Measurements from ENCODE around the gene BCL7C. TPM values are rescaled to one million over a fixed set of nuclear protein-coding genes. Genes with fewer than 3 reads are reported as not detected.

The BCL7C gene
- total and polyA plus RNA-seq, 2 of the 13 experiments (the other 11 are each of a cell fraction or from before 2014, with no cell fraction given) = 17.7 to 33.8 TPM

- TF ChIP-seq ZNF639 (CRISPR knock-in tag; conservative IDR thresholded peaks at IDR 0.05) (0 out of 2 replicates have a peak, but pooled peaks have one; percentile 46), ZNF790 (CRISPR knock-in tag; IDR thresholded peaks at IDR 0.05; ENCODE audit: borderline replicate concordance) (no peak), ZNF546 (CRISPR knock-in tag; conservative IDR thresholded peaks at IDR 0.05) (0 out of 2 replicates have a peak, but pooled peaks have one; percentile 31), ZFP36L1 (CRISPR knock-in tag; IDR thresholded peaks at IDR 0.05) (peak; percentile 55; the same call in 1 of the 2 replicates), TFDP1 (CRISPR knock-in tag; IDR thresholded peaks at IDR 0.05; ENCODE audit: borderline replicate concordance) (peak; percentile 18; the same call in 1 of the 2 replicates), RCOR2 (CRISPR knock-in tag; IDR thresholded peaks at IDR 0.05) (peak; percentile 90), ZC3H13 (CRISPR knock-in tag; IDR thresholded peaks at IDR 0.05) (peak; percentile 92), RARA (CRISPR knock-in tag; IDR thresholded peaks at IDR 0.05) (0 out of 2 replicates have a peak, but pooled peaks have one; percentile 45), HDAC1 (CRISPR knock-in tag; IDR thresholded peaks at IDR 0.05) (peak; percentile 73; the same call in 1 of the 2 replicates), MAZ (IDR thresholded peaks at IDR 0.05; ENCODE audit: borderline replicate concordance, low read depth, low read length) (peak; percentile 82; the same call in 1 of the 2 replicates), MAZ (CRISPR knock-in tag; IDR thresholded peaks at IDR 0.05; ENCODE audit: low read depth) (peak; percentile 71), YEATS2 (CRISPR knock-in tag; IDR thresholded peaks at IDR 0.05; ENCODE audit: borderline replicate concordance) (peak; percentile 39; the same call in 1 of the 2 replicates), PHF20 (CRISPR knock-in tag; IDR thresholded peaks at IDR 0.05) (no peak), BCL3 (CRISPR knock-in tag; IDR thresholded peaks at IDR 0.05) (peak; percentile 73; the same call in 1 of the 2 replicates), MTA1 (CRISPR knock-in tag; IDR thresholded peaks at IDR 0.05; ENCODE audit: borderline replicate concordance) (peak; percentile 72), KDM6A (CRISPR knock-in tag; IDR thresholded peaks at IDR 0.05; ENCODE audit: low read depth) (no peak), FOXK1 (CRISPR knock-in tag; IDR thresholded peaks at IDR 0.05; ENCODE audit: borderline replicate concordance, low read depth) (peak; percentile 72), HNF4A (CRISPR knock-in tag; IDR thresholded peaks at IDR 0.05) (peak; percentile 26; the same call in 1 of the 2 replicates), STAG1 (CRISPR knock-in tag; IDR thresholded peaks at IDR 0.05) (peak; percentile 97), ZFP91 (CRISPR knock-in tag; IDR thresholded peaks at IDR 0.05; ENCODE audit: borderline replicate concordance) (peak; percentile 62), NAIF1 (CRISPR knock-in tag; IDR thresholded peaks at IDR 0.05; ENCODE audit: borderline replicate concordance) (0 out of 2 replicates have a peak, but pooled peaks have one; percentile 2), ZNF572 (CRISPR knock-in tag; IDR thresholded peaks at IDR 0.05) (peak; percentile 84), ZNF280B (CRISPR knock-in tag; IDR thresholded peaks at IDR 0.05; ENCODE audit: borderline replicate concordance) (no peak)
Observed at GRCh38 chr16:30921748-30922419, 28.0 kb upstream of the BCL7C start (continued).

Data from HepG2 (cell line).